Measurements from ENCODE around the gene DDX54. TPM values are rescaled to one million over a fixed set of nuclear protein-coding genes. Genes with fewer than 3 reads are reported as not detected.

DDX54 gene
- total RNA-seq, 1 experiment from 2014 or later = 80.1 TPM

DNA sequence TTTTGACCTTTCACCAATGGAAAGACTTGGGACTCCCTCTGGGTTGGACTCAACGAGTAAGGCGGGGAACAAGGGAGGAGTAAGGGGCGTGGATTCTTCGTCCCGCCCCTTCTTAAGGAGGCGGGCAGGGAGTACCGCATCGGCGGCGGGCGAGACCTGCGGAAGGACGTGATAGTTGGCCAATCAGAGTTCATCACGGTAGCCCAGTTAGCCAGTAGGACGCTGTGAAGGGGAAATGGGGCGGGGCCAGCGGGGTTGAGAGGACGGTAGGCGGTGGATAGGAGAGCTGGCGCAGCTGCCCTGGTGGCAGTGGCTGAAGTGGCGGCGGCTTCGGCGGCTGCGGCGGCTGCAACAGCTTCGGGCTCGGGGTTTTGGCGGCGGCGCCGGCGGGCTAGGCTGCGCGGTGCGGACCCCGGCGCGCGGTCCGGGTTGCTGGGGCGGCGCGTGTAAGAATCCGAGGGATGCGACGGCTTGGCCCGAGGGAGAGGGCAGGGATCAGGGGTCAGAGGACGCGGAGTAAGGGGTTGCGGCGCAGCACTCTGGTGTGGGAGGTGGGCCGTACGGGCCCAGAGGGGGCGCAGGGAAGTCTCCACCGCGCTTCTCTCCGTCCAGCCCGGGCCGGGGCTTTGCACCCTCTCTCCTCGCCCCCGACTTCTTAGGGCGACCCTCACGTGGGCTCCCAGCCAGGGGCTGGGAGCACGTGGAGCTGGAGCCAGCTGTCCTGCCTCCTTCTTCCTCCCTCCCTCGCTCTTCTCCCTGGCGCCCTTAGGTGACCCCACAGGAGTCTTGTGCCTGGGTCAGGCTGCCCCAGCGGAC, 36.1 kb upstream of the DDX54 start, which contains the start of gene TPCN1:
Gene TPCN1, plus strand, starts transcription at position 284 of the 816 bp plus-strand sequence. CDS start 5,389 bp downstream, outside the sequence.
- TF ChIP-seq, protein P1, sequence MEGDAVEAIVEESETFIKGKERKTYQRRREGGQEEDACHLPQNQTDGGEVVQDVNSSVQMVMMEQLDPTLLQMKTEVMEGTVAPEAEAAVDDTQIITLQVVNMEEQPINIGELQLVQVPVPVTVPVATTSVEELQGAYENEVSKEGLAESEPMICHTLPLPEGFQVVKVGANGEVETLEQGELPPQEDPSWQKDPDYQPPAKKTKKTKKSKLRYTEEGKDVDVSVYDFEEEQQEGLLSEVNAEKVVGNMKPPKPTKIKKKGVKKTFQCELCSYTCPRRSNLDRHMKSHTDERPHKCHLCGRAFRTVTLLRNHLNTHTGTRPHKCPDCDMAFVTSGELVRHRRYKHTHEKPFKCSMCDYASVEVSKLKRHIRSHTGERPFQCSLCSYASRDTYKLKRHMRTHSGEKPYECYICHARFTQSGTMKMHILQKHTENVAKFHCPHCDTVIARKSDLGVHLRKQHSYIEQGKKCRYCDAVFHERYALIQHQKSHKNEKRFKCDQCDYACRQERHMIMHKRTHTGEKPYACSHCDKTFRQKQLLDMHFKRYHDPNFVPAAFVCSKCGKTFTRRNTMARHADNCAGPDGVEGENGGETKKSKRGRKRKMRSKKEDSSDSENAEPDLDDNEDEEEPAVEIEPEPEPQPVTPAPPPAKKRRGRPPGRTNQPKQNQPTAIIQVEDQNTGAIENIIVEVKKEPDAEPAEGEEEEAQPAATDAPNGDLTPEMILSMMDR (conservative IDR thresholded peaks at IDR 0.05) = no peak
- no peak for TF ChIP-seq EZH2 (IDR thresholded peaks at IDR 0.05; ENCODE audit: low read depth)
- POLR2A ChIA-PET (ENCODE audit: unreplicated experiment) = interaction anchor here (0.6 to 0.8 kb wide), 8 partner anchors 20 to 571 kb away, joined by 3 to 18 read pairs (median 6); partner anchors contain the start of genes PLBD2 and RITA1
- no peaks in the 10 kb centered on the region for H3K27me3 ChIP-seq (ENCODE audit: insufficient read depth, low read depth)
- H2AFZ ChIP-seq = peak within 1 kb of the TSS; percentile 87
- CTCF ChIA-PET = interaction anchor here (0.6 to 1.0 kb wide), 3 partner anchors 10 to 209 kb away, joined by 3 to 5 read pairs (median 4); no protein-coding TSS in a partner anchor
- no peaks in the 10 kb centered on the region for H3K36me3 ChIP-seq (ENCODE audit: low read depth)
- H4K20me1 ChIP-seq (ENCODE audit: insufficient read depth) = no peaks in the 10 kb centered on the region
- no peaks in the 10 kb centered on the region for H3K9me3 ChIP-seq (ENCODE audit: insufficient read depth, low read depth)
- H3K4me2 ChIP-seq = peak within 1 kb of the TSS; percentile 91
- peak; percentile 99 to 100 for DNase-seq
- intact Hi-C loops (cut with micrococcal nuclease; ENCODE audit: unreplicated experiment) = loop anchor here (1.0 to 2.0 kb wide), 3 partner anchors 25 to 78 kb away; no protein-coding TSS in a partner anchor
- BruUV-seq (replicated peaks) = no TSS peak
- peaks cover 28% of the 10 kb centered on the region for H3F3A ChIP-seq (ENCODE audit: insufficient read depth, low read depth)
- H3K4me1 ChIP-seq (replicated peaks; ENCODE audit: insufficient read depth) = peaks cover 44% of the 10 kb centered on the region
- H3K27ac ChIP-seq = peak within 1 kb of the TSS; percentile 82
- H3K4me3 ChIP-seq = peak within 1 kb of the TSS; percentile 74
- H3K9me2 ChIP-seq (ENCODE audit: insufficient read depth) = no peaks in the 10 kb centered on the region
- H3K79me2 ChIP-seq (ENCODE audit: low read depth) = peaks cover 19% of the 10 kb centered on the region

- Histone ChIP-seq H3K27me3 (ENCODE audit: insufficient read depth, low read depth) (no peaks in the 10 kb centered on the region), H3K27ac (no peak overlapping the region), H3K79me2 (ENCODE audit: low read depth) (peaks cover 19% of the 10 kb centered on the region), H2AFZ (peak overlapping the region; percentile 87), H3K4me2 (peak overlapping the region; percentile 91), H3K36me3 (ENCODE audit: low read depth) (no peaks in the 10 kb centered on the region), H3K9me2 (ENCODE audit: insufficient read depth) (no peaks in the 10 kb centered on the region), H3F3A (ENCODE audit: insufficient read depth, low read depth) (peaks cover 31% of the 10 kb centered on the region), H3K9me3 (ENCODE audit: insufficient read depth, low read depth) (no peaks in the 10 kb centered on the region), H3K4me1 (replicated peaks; ENCODE audit: insufficient read depth) (peaks cover 49% of the 10 kb centered on the region), H4K20me1 (ENCODE audit: insufficient read depth) (no peaks in the 10 kb centered on the region), H3K4me3 (peak overlapping the region; percentile 65)
- TSS peak; percentile 66 for BruUV-seq (replicated peaks)
- TF ChIP-seq, protein P1 (conservative IDR thresholded peaks at IDR 0.05) = no peak
- no peak for TF ChIP-seq EZH2 (IDR thresholded peaks at IDR 0.05; ENCODE audit: low read depth)
- CTCF ChIA-PET = no interaction called here
- intact Hi-C loops (cut with micrococcal nuclease; ENCODE audit: unreplicated experiment) = loop anchor here (1.0 to 2.0 kb wide), 3 partner anchors 26 to 79 kb away; no protein-coding TSS in a partner anchor
- DNase-seq = no peak
- POLR2A ChIA-PET (ENCODE audit: unreplicated experiment) = interaction anchor here (0.6 kb wide), 2 partner anchors 115 to 572 kb away, joined by 4 to 18 read pairs; no protein-coding TSS in a partner anchor
Observed at GRCh38 chr12:113220593-113221180, 35.4 kb upstream of the DDX54 start.

DNA sequence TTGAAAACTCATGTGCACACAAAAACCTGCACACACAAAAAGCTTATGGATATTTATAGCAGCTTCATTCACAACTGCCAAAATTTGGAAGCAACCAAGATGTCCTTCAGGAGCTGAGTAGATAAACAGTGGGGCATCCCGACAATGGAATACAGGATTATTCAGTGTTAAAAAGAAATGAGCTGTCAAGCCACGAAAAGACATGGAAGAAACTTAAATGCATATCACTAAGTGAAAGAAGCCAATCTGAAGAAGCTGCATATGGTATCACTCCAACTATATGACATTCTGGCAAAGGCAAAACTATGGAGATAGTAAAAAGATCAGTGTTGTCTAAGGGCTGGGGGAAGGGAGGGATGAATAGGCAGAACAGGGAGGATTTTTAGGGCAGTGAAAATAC, 30.7 kb upstream of the DDX54 start:
- no peaks in the 10 kb centered on the region for H3K9me3 ChIP-seq (ENCODE audit: insufficient read depth, low read depth)
- TF ChIP-seq, protein P1 (conservative IDR thresholded peaks at IDR 0.05) = no peak
- no peak for TF ChIP-seq EZH2 (IDR thresholded peaks at IDR 0.05; ENCODE audit: low read depth)
- no peaks in the 10 kb centered on the region for H3K27me3 ChIP-seq (ENCODE audit: insufficient read depth, low read depth)
- intact Hi-C loops (cut with micrococcal nuclease; ENCODE audit: unreplicated experiment) = no loop called here
- H3K4me1 ChIP-seq (replicated peaks; ENCODE audit: insufficient read depth) = peaks cover 50% of the 10 kb centered on the region
- DNase-seq = no peak
- H3K27ac ChIP-seq = no peak overlapping the region
- 0 out of 2 replicates have a peak, but pooled peaks cover 7% of the 10 kb centered on the region for H3K79me2 ChIP-seq (ENCODE audit: low read depth)
- ChIA-PET CTCF (no interaction called here), POLR2A (ENCODE audit: unreplicated experiment) (no interaction called here)
- no peaks in the 10 kb centered on the region for H3K9me2 ChIP-seq (ENCODE audit: insufficient read depth)
- no peak overlapping the region for H3K4me2 ChIP-seq
- H3K36me3 ChIP-seq (ENCODE audit: low read depth) = no peaks in the 10 kb centered on the region
- BruUV-seq (replicated peaks) = no TSS peak
- H4K20me1 ChIP-seq (ENCODE audit: insufficient read depth) = no peaks in the 10 kb centered on the region
- no peak overlapping the region for H3K4me3 ChIP-seq
- no peak overlapping the region for H2AFZ ChIP-seq
- H3F3A ChIP-seq (ENCODE audit: insufficient read depth, low read depth) = peaks cover 26% of the 10 kb centered on the region

Measured in PC-9 (cell line).